NB4 (cell line): ENCODE data around the gene DPP9.

Experiments
- DNase-seq: peaks from one replicate; pipeline ENCODE4 v3.0.0; 2010; ENCODE audit warnings: low read depth
- H3K4me3 ChIP-seq: one replicate; pipeline ENCODE4 v1.5.1; 2011; ENCODE audit warnings: mild to moderate bottlenecking, low read depth, low read length, moderate library complexity
- CTCF ChIP-seq: IDR thresholded peaks from one replicate; pipeline ENCODE4 v1.5.1; 2012; ENCODE audit warnings: low read depth, low read length
- MAX ChIP-seq: IDR thresholded peaks from 2 replicates; pipeline ENCODE4 v1.6.1; 2011; ENCODE audit warnings: low read depth, low read length
- MYC ChIP-seq: IDR thresholded peaks from 2 replicates; pipeline ENCODE4 v1.6.1; 2011; ENCODE audit warnings: low read depth, low read length
- POLR2A ChIP-seq: IDR thresholded peaks from 2 replicates; pipeline ENCODE4 v1.6.1; 2011; ENCODE audit warnings: mild to moderate bottlenecking; ENCODE audit not compliant: insufficient read length; ENCODE audit errors: extremely low read depth

Gene DPP9

GRCh38 chr19:4662812-4663211 lies 60.8 kb downstream of the DPP9 start:
- no peak for DNase-seq
- no peak for TF ChIP-seq CTCF
- TF ChIP-seq POLR2A: no peak
- no peak for TF ChIP-seq MYC
- no peak for TF ChIP-seq MAX

GRCh38 chr19:4662020-4662695 lies 61.5 kb downstream of the DPP9 start:
- DNase-seq: no peak
- TF ChIP-seq CTCF (no peak), MAX (no peak), MYC (no peak), POLR2A (no peak)
- no peak overlapping the region for H3K4me3 ChIP-seq

More at GRCh38 chr19:4662812-4663211, 60.8 kb downstream of the DPP9 start:
- H3K4me3 ChIP-seq: no peak overlapping the region

- DNase-seq: no peak
- TF ChIP-seq CTCF (no peak), POLR2A (no peak), MYC (no peak), MAX (no peak)
- no peak overlapping the region for H3K4me3 ChIP-seq
Measured at GRCh38 chr19:4660993-4661392, 62.6 kb downstream of the DPP9 start.

- no peak overlapping the region for H3K4me3 ChIP-seq
- TF ChIP-seq MAX: no peak
- no peak for TF ChIP-seq POLR2A
- TF ChIP-seq MYC: no peak
- peak; percentile 41 for TF ChIP-seq CTCF
- DNase-seq: peak; percentile 56
Measured at GRCh38 chr19:4660181-4660791, 63.4 kb downstream of the DPP9 start.

GRCh38 chr19:4657835-4658234 lies 65.8 kb downstream of the DPP9 start:
- DNase-seq: no peak
- H3K4me3 ChIP-seq: no peak overlapping the region
- TF ChIP-seq CTCF: no peak
- TF ChIP-seq MYC: no peak
- no peak for TF ChIP-seq POLR2A
- TF ChIP-seq MAX: no peak
